Stimulated activated CD8-positive, alpha-beta memory T cell treated with anti-CD3 and anti-CD28 coated beads, Interleukin-15, amount 100 ng/mL, for 24 hours (primary cell): ENCODE measurements around the gene TF.
"Not testable (repeated sequence)": the region's sequence is repeated elsewhere in the genome, so short reads cannot be mapped to it uniquely, and the experiment has no call there.

Experiments used
- DNase-seq: peaks from one replicate; pipeline ENCODE4 v3.0.0-alpha.2; 2020; ENCODE audit warnings: low read depth

TF gene

GRCh38 chr3:133765256-133765655, 19.1 kb downstream of the TF start:
- DNase-seq, result no peak

GRCh38 chr3:133767607-133768006, 21.4 kb downstream of the TF start:
- DNase-seq, result no peak

- no peak for DNase-seq
Observed at GRCh38 chr3:133769536-133769935, 23.3 kb downstream of the TF start.

GRCh38 chr3:133773732-133774131, 27.5 kb downstream of the TF start:
- DNase-seq, result no peak

GRCh38 chr3:133775309-133775708, 29.1 kb downstream of the TF start:
- no peak for DNase-seq

- no peak for DNase-seq
Observed at GRCh38 chr3:133775835-133776234, 29.6 kb downstream of the TF start.

GRCh38 chr3:133776794-133777438, 30.7 kb downstream of the TF start:
- DNase-seq, result no peak

GRCh38 chr3:133777807-133778568, 31.8 kb downstream of the TF start:
- no peak for DNase-seq

GRCh38 chr3:133779626-133780203, 33.5 kb downstream of the TF start:
- DNase-seq, result no peak

- DNase-seq, result not testable (repeated sequence)
Observed at GRCh38 chr3:133780756-133781155, 34.6 kb downstream of the TF start.

DNA sequence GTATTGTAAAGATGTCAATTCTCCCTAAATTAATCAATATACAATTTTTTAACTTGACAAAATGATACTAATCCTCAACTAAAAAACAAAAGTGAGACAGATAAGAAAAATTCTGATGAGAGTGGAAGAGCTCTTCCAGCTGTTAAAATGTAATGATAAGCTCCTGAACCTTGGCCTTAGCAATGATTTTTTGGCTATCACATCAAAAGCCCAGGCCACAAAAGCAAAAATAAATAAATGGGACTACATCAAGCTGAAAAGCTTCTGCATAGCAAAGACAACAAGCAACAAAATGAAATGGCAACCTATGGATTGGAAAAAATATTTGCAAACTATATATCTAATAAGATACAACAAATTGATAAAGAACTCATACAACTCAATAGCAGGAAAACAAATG, 35.4 kb downstream of the TF start:
- DNase-seq, result no peak

DNA sequence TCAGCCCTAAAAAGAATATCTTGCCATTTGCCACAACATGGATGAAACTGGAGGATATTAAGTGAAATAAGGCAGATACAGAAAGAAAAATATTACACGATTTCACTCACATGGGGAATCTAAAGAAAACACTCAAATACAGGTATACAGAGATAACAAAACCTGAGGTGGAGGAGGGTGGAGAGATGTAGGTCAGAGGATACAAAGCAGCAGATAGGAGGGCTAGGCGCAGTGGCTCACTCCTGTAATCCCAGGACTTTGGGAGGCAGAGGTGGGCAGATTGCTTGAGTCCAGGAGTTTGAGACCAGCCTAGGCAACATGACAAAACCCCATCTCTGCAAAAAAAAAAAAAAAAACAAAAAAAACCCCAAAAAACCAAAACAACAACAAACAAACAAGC, 36.3 kb downstream of the TF start:
- DNase-seq, result no peak

GRCh38 chr3:133783762-133784161, 37.6 kb downstream of the TF start:
- DNase-seq, result no peak

GRCh38 chr3:133788024-133788423, 41.8 kb downstream of the TF start:
- DNase-seq, result no peak

GRCh38 chr3:133792171-133792763, 46.1 kb downstream of the TF start:
- no peak for DNase-seq

- no peak for DNase-seq
Observed at GRCh38 chr3:133797396-133798105, 51.4 kb downstream of the TF start.

DNA sequence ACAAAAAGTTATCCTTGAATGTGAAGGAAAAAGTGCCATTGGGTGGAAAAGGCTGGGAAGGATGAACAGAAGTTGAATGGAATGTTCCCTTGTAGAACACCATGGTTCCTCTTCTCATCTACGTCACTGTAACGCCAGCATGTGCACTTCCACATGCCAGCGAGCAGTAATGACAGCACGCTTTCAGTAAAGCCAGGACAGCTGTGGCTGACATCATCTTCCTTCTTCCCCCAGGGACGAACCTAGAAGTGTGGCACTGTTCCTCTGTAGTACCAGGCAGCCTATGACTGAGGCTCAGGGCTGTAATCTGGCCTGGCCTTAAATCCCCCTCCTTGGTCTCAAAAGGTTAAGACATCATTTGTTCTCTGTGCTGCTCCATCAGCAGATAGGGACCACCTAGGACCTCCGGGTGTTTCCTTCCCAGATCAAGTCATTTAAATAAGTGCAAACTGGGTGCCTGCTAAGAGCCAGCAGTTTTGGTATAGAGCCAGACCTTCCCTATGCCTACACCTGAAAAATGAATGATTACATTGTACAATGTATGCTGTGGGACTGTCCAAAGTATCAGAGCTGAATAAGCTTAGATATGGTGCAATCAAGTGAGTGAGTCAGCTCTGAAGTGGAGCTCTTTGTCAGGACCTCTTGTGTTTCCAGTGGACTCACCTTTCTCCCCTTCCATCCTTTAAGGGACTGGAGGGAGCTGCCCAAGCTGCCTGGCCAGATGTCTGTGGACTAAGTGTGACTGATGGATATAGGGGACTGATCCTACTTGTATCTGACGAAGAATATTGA, 53.8 kb downstream of the TF start:
- DNase-seq, result no peak

DNA sequence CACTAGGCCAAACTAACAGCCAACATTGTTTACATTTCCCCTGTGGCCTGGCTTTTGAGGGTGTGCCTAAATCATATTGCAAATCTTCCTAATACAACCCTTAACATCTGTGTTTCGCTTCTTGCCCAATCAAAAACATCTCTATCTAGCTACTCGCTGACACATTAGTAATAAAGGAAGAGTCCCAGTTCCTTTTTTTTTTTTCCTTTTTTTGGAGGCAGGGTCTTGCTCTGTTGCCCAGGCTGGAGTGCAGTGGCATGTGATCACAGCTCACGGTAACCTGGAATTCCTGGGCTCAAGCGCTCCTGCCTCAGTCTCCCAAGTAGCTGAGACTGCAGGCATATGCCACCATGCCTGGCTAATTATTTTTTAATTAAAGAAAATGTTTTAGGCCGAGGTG, 57.3 kb downstream of the TF start:
- no peak for DNase-seq

DNA sequence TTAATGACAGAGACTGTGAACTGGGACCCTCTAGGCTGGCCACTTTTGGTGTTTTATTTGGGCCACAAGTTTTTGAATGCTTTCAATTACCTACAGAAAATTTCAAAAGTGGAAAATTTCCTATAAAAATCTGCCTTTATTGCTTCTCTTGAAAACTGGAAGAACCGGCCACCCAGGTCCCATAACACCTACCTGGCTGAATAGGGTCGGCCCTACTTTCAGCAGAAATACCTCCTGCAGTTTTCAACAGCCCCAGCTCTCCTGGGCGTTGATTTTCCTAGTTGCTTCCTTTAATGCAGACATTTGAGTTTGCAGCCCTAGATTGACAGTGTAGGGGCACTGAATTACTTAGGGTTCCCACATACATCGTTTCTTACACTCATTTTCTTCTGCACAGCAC, 58.7 kb downstream of the TF start:
- DNase-seq, result no peak

DNA sequence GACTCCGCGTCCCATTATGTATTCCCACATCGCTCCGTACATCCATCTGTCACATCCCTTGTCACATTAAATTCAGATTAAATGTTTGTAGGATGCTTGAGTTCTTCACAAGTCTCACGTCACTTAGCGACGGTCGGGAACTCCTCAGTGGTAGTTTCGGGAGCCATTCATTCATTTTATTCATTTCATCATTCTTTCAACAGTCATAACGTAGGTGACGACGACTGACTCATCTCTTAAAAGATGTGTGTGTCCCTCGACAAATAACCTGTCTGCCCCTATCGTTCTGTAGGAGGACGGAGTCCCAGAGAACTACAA, 59.1 kb downstream of the TF start:
- no peak for DNase-seq

- peak; percentile 87 for DNase-seq
Observed at GRCh38 chr3:133805702-133806475, 59.7 kb downstream of the TF start, which contains the start of gene SRPRB. Gene SRPRB (plus strand): TSS chr3:133805815. CDS start chr3:133805849, 34 bp downstream.
